Prostate gland (tissue), 2 donors: Measurements from ENCODE around the gene SNX3. TPM values are rescaled to one million over a fixed set of nuclear protein-coding genes. Genes with fewer than 3 reads are reported as not detected.
"Not testable (repeated sequence)": the region's sequence is repeated elsewhere in the genome, so short reads cannot be mapped to it uniquely, and the experiment has no call there.

ENCODE experiments used
- DNase-seq: peaks from one replicate; pipeline ENCODE4 v3.0.0-alpha.2; 2019; ENCODE audit warnings: low spot score
- H3K27ac ChIP-seq, 2 donors: fragments of 200-600 bp; sonication (generic); 2 replicates each; pipeline ENCODE4 v1.5.1; 2017 to 2019
- H3K27me3 ChIP-seq: fragments of 200-600 bp; sonication (generic); replicated peaks from 2 replicates; pipeline ENCODE4 v1.5.1; 2019; ENCODE audit not compliant: insufficient read depth
- H3K36me3 ChIP-seq, 2 donors: fragments of 200-600 bp; sonication (generic); 1 replicate in 1 of 2; 2 replicates in 1 of 2; pipeline versions ENCODE4 v1.5.1 to v1.8.1; 2017 to 2019
- H3K4me1 ChIP-seq: fragments of 200-600 bp; sonication (generic); replicated peaks from 2 replicates; pipeline ENCODE4 v1.5.1; 2019
- H3K4me3 ChIP-seq, 2 donors: fragments of 200-600 bp; sonication (generic); 2 replicates each; pipeline ENCODE4 v1.5.1; 2017 to 2019
- H3K9me3 ChIP-seq: fragments of 200-600 bp; sonication (generic); 2 replicates; pipeline ENCODE4 v1.5.1; 2017
- POLR2A ChIP-seq: fragments of 450-650 bp; IDR thresholded peaks from one replicate; pipeline ENCODE4 v1.6.1; 2016; ENCODE audit warnings: antibody characterized with exemption, mild to moderate bottlenecking
- POLR2AphosphoS5 ChIP-seq: sonication (generic); formaldehyde crosslinking; IDR thresholded peaks from one replicate; pipeline ENCODE4 v1.6.1; 2017; ENCODE audit warnings: antibody characterized with exemption
- whole genome bisulfite sequencing: methylation state at CpG from one replicate; pipeline ENCODE4 v1.1.5; 2018; 5-methylcytosine and 5-hydroxymethylcytosine counted together
- intact Hi-C: fragments of 100-400 bp; cut with DNase I; formaldehyde crosslinking; loops from one replicate; pipeline ENCODE4 v1.14.2; 2022
- total RNA-seq, 2 donors: library from RNA; depleted of rRNA; stranded (reverse); fragments of >200 nt; gene quantifications; one replicate each; pipeline ENCODE4 v1.1.0, GENCODE V29; 2016
- TF ChIP-seq, protein P1 (sequence below), 4 experiments: fragments of 200-600 bp in 2 of 4; fragments of 450-650 bp in 2 of 4; sonication (generic) in 2 of 4; IDR thresholded peaks; 1 replicate in 3 of 4; 2 replicates in 1 of 4; pipeline ENCODE4 v1.5.1; 2016 to 2019; ENCODE audit warnings: antibody characterized with exemption in 4 of 4, mild to moderate bottlenecking in 2 of 4, moderate library complexity in 2 of 4

SNX3 gene
- total RNA-seq, 2 donors from 2014 or later = 93.3 to 93.6 TPM

DNA sequence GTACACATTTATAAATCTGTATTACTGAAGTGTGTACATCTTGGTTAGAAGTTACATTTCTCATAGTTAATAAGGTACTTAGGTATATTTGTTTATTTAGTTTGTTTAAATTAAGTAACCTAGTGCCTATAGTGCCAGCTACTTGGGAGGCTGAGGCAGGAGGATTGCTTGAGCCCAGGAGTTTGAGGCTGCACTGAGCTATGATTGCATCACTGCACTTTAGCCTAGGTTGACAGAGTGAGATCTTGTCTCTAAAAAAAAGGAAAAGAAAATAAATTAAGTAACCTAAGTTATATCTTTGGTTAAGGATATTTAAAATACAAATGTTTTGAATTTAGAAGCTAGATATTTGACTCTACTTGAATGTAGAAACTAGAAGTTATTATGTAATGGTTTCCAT, 24.5 kb upstream of the SNX3 start:
- no peaks in the 10 kb centered on the region for H3K27me3 ChIP-seq
- DNase-seq = no peak
- H3K27ac ChIP-seq = no peak overlapping the region
- no peaks in the 10 kb centered on the region for H3K9me3 ChIP-seq
- H3K4me3 ChIP-seq = no peak overlapping the region
- TF ChIP-seq, protein P1, sequence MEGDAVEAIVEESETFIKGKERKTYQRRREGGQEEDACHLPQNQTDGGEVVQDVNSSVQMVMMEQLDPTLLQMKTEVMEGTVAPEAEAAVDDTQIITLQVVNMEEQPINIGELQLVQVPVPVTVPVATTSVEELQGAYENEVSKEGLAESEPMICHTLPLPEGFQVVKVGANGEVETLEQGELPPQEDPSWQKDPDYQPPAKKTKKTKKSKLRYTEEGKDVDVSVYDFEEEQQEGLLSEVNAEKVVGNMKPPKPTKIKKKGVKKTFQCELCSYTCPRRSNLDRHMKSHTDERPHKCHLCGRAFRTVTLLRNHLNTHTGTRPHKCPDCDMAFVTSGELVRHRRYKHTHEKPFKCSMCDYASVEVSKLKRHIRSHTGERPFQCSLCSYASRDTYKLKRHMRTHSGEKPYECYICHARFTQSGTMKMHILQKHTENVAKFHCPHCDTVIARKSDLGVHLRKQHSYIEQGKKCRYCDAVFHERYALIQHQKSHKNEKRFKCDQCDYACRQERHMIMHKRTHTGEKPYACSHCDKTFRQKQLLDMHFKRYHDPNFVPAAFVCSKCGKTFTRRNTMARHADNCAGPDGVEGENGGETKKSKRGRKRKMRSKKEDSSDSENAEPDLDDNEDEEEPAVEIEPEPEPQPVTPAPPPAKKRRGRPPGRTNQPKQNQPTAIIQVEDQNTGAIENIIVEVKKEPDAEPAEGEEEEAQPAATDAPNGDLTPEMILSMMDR (IDR thresholded peaks at IDR 0.05) = no peak
- no peak for TF ChIP-seq POLR2A
- TF ChIP-seq POLR2AphosphoS5 = no peak
- intact Hi-C loops = no loop called here
- no peaks in the 10 kb centered on the region for H3K4me1 ChIP-seq
- no peaks in the 10 kb centered on the region for H3K36me3 ChIP-seq

DNA sequence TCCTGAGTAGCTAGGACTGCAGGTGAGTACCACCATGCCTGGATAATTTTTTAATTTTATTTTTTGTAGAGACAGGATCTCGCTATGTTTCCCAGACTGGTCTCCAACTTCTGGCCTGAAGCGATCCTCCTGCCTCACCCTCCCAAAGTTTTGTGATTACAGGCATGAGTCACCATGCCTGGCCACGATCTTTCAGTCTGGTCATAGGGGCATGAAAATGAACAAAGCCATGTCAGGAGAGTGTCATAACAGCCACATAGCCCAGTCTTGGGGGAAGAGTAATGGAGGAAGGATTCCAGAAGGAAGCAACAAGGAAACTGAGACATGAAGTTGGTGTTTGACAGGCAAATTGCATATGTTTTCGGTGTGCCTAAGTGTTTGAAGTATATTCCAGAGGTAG, 17.0 kb upstream of the SNX3 start:
- Histone ChIP-seq H3K4me3 (no peak overlapping the region), H3K9me3 (no peaks in the 10 kb centered on the region), H3K27me3 (no peaks in the 10 kb centered on the region), H3K4me1 (no peaks in the 10 kb centered on the region), H3K27ac (no peak overlapping the region), H3K36me3 (no peaks in the 10 kb centered on the region)
- no peak for DNase-seq
- WGBS = 84% methylated on average over 4 of the region's 4 CpGs
- no peak for TF ChIP-seq POLR2AphosphoS5
- TF ChIP-seq, protein P1 (IDR thresholded peaks at IDR 0.05) = no peak
- TF ChIP-seq POLR2A = no peak
- intact Hi-C loops = no loop called here

DNA sequence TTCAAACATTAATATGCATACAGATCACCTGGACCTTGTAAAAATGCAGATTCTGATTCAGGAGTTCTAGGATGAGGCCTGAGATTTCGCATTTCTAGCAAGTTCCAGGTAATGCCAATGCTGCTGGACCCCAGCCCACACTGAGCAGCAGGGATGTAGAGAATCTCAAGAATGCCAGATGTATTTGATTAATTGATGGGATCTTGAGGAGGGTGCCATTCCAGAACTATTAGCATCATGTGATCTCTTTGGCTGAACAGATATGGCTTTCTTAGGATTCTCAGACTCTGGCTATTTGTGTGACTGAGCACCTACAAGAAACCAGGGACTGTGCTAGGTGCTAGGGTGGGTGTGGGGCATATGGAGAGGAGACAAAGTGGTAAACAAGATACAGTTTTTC, 16.5 kb upstream of the SNX3 start:
- WGBS = 100% methylated on average over 1 of the region's 1 CpG
- Histone ChIP-seq H3K27me3 (no peaks in the 10 kb centered on the region), H3K4me3 (no peak overlapping the region), H3K36me3 (no peaks in the 10 kb centered on the region), H3K9me3 (no peaks in the 10 kb centered on the region), H3K27ac (no peak overlapping the region), H3K4me1 (no peaks in the 10 kb centered on the region)
- DNase-seq = no peak
- TF ChIP-seq POLR2A = no peak
- intact Hi-C loops = no loop called here

DNA sequence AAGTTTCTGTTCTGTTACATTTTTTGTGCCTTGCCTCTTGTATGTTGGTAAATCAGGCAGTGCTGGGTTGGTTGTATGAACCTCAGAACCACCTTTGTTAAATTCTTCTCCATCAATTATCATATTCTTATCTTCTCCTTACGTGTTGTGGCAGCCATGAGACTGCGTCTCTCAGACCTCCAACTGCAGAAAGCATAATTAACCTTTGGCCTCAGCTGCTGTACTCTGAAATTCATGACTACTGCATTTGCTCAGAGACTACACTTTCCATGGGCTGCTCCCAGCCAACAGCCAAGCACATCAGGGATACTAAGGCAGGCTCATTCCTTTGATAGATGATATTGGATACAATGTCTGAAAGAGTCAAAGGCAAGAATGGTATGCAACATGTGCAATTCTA, 15.1 kb upstream of the SNX3 start:
- intact Hi-C loops = no loop called here
- WGBS = 57% methylated on average over 2 of the region's 2 CpGs
- DNase-seq = no peak
- Histone ChIP-seq H3K27me3 (no peaks in the 10 kb centered on the region), H3K36me3 (no peaks in the 10 kb centered on the region), H3K4me1 (no peaks in the 10 kb centered on the region), H3K27ac (no peak overlapping the region), H3K4me3 (no peak overlapping the region), H3K9me3 (no peaks in the 10 kb centered on the region)
- TF ChIP-seq POLR2A (no peak), POLR2AphosphoS5 (no peak)
- TF ChIP-seq, protein P1 (IDR thresholded peaks at IDR 0.05) = no peak

DNA sequence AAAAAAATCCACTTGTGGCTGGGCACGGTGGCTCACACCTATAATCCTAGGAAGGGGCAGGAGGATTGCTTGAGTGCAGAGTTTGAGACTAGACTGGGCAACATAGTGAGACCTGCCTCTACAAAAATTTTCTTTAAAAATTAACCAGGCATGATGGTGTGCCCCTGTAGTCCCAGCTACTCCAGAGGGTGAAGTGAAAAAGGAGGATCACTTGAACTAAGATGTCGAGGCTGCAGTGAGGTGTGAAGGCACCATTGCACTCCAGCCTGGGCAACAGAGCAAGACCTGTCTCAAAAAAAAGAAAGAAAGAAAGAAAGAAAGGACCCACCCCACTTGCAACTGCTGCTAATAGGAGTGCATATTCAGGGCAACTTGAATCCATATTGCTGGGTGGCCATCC, 13.7 kb upstream of the SNX3 start:
- WGBS = 76% methylated on average over 2 of the region's 2 CpGs
- TF ChIP-seq, protein P1 (IDR thresholded peaks at IDR 0.05) = no peak
- no peak for TF ChIP-seq POLR2AphosphoS5
- TF ChIP-seq POLR2A = no peak
- Histone ChIP-seq H3K9me3 (no peaks in the 10 kb centered on the region), H3K4me3 (no peak overlapping the region), H3K36me3 (no peaks in the 10 kb centered on the region), H3K27ac (no peak overlapping the region), H3K27me3 (no peaks in the 10 kb centered on the region), H3K4me1 (no peaks in the 10 kb centered on the region)
- DNase-seq = no peak
- intact Hi-C loops = no loop called here

DNA sequence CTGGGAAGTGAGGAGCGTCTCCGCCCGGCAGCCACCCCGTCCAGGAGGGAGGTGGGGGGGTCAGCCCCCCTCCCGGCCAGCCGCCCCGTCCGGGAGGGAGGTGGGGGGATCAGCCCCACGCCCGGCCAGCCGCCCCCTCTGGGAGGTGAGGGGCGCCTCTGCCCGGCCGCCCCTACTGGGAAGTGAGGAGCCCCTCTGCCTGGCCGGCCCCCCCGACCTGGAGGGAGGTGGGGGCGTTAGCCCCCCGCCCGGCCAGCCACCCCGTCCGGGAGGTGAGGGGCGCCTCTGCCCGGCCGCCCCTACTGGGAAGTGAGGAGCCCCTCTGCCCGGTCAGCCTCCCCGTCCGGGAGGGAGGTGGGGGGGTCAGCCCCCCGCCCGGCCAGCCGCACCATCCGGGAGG, 9.1 kb upstream of the SNX3 start:
- H3K36me3 ChIP-seq, DNase-seq, H3K4me1 ChIP-seq, intact Hi-C loops, H3K4me3 ChIP-seq, H3K27ac ChIP-seq, H3K27me3 ChIP-seq, H3K9me3 ChIP-seq: not testable (repeated sequence)
- 93% methylated on average over 9 of the region's 31 CpGs for WGBS
